Ovary (tissue), 3 donors: ENCODE data around the gene AASDHPPT.

Experiments used
- CTCF ChIP-seq, 3 donors: fragments of 450-650 bp in 2 of 3; fragments of 200-600 bp in 1 of 3; IDR thresholded peaks; one replicate each; pipeline versions ENCODE4 v1.5.1 to v1.8.0; 2016 to 2022; ENCODE audit warnings: antibody characterized with exemption in 3 of 3, mild to moderate bottlenecking in 1 of 3
- POLR2A ChIP-seq: fragments of 450-650 bp; IDR thresholded peaks from one replicate; pipeline ENCODE4 v1.6.1; 2017; ENCODE audit warnings: antibody characterized with exemption, mild to moderate bottlenecking, moderate library complexity
- donor health status: DM: no; HTN: no; CAD: no.

- TF ChIP-seq POLR2A, result no peak
- TF ChIP-seq CTCF (IDR thresholded peaks at IDR 0.05), result no peak
Observed at GRCh38 chr11:106137061-106137460, 59.6 kb downstream of the AASDHPPT start.
